GM19035 (cell line): ENCODE measurements around the gene SF1.

Experiments
- ATAC-seq: cut with Tn5 transposase; IDR thresholded peaks from one replicate; pipeline ENCODE4 v1.9.1; 2021; ENCODE audit not compliant: unreplicated experiment

The SF1 gene

DNA sequence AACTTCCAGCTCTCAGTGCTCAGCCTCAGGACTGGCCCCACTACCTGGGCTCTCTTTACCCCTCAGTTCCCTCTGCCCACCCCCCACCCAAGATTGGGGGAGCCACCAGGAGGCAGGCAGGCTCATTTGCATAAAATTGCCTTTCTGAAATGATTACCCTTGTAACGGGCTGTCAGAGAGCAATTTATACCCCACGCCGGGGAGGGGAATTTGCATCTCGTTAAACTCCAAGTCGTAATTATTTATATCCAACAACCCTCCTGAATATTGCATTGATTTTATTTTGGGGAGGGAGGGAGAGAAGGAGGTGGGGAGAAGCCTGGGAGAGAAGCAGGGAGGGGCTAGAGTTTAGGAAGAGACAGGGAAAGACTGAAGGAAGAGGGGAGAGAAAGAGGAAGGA, 63.7 kb downstream of the SF1 start:
- ATAC-seq = no peak
